ENCODE measurements around the gene CHCHD10.

Gene CHCHD10

DNA sequence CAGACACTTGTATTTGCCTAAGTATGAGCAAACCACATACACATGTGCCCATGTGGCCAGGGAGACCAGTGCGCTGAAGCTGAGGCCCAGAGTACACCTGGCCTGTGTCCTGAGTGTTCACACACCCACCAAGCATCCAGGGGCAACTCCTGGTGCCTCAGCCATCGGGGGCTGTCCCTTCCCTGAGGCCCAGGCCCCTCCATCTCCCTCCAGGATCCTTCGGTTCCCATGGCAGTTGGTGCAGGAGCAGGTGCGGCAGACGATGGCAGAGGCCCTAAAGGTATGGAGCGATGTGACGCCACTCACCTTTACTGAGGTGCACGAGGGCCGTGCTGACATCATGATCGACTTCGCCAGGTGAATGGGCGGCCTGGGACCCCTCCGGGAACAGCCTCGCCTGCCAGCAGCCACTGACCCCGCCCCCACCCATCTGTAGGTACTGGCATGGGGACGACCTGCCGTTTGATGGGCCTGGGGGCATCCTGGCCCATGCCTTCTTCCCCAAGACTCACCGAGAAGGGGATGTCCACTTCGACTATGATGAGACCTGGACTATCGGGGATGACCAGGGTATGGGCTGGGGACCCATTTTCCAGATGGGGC is 12.5 kb upstream of the CHCHD10 start:
- TF ChIP-seq, protein P1, sequence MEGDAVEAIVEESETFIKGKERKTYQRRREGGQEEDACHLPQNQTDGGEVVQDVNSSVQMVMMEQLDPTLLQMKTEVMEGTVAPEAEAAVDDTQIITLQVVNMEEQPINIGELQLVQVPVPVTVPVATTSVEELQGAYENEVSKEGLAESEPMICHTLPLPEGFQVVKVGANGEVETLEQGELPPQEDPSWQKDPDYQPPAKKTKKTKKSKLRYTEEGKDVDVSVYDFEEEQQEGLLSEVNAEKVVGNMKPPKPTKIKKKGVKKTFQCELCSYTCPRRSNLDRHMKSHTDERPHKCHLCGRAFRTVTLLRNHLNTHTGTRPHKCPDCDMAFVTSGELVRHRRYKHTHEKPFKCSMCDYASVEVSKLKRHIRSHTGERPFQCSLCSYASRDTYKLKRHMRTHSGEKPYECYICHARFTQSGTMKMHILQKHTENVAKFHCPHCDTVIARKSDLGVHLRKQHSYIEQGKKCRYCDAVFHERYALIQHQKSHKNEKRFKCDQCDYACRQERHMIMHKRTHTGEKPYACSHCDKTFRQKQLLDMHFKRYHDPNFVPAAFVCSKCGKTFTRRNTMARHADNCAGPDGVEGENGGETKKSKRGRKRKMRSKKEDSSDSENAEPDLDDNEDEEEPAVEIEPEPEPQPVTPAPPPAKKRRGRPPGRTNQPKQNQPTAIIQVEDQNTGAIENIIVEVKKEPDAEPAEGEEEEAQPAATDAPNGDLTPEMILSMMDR (IDR thresholded peaks at IDR 0.05): no peak

DNA sequence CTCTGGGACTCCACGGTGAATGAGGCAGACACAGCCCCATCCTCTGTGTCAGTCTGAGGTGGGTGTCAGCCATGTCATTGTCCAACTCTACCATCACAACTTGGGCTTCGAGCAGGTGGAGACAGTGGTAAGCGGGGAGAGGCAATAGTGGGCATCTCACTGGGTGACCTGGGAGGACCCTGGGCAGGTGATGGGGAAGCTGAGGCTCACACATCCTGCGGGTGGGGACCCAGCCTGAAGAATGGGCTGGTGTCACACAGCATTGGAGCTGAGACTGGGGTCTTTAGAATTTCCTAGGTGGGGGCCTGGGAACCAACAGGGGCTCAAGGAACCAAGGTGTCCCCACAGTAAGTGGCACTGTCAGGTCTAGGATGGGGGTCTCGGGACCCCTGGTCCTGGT is 12.0 kb upstream of the CHCHD10 start:
- TF ChIP-seq, protein P1 (IDR thresholded peaks at IDR 0.05): no peak

DNA sequence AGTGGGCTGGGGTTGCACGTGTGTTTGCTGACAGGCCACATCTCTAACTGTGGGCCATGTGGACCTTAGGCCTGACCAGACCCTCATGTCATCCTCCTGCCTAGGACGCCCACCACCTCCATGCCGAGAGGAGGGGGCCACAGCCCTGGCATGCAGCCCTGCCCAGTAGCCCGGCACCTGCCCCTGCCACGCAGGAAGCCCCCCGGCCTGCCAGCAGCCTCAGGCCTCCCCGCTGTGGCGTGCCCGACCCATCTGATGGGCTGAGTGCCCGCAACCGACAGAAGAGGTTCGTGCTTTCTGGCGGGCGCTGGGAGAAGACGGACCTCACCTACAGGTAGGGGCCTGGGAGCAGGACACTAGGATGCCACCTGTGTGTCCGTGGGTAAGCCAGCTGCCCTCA is 11.3 kb upstream of the CHCHD10 start:
- TF ChIP-seq, protein P1 (IDR thresholded peaks at IDR 0.05): no peak

DNA sequence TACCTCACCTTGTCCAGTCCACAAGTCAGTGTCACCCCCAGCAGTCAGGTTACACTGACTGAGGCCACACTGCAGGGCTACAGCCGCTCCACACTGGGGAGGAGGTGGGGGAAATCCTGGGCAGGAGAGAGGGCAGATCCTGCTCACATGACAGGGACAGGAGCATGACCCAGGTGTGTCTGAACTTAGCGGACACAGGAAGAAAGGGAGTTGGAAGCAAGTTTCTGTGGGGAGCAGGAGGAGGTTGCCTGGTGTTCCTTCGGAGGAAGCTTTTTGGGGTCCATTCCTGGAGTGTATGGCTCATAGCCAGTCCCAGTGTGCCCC is 10.8 kb upstream of the CHCHD10 start:
- TF ChIP-seq, protein P1 (IDR thresholded peaks at IDR 0.05): no peak

DNA sequence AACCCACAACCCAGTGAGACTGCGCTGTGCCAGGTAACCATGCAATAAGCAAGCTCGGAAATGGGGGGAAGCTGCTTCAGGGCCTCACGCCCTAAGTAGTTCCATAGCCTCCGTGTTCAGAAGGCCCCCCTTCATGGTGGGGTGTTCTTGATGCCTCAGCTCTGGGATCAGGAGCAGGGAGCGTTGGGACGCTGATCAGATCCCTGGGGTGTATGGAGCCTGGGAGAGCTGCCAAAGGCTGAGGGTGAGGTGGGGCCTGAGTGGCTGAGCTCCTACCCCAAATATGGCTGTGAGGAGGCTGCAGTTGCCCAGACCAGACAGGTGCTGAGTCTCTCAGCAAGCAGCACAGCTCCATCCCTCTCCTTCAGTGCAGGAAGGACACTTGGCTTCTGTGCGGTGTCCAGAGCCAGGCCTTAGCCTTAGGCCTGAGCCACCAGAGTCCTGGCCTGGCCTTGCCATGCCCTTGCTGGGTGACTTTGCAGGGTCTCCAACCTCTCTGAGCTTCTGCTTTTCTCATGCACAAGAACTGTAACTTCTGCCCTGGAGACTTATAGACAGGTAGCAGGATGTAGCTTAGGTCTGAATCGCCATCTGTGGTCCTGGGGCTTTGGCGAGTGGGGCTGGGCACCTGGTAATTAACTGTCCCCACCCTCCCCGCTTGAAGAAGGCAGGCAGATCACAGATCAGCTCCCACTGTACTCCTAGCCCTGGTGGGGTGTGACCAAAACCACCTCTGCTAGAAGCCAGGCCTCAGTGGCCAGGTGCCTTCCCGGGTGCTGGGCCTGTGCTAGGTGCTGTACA is 10.2 kb upstream of the CHCHD10 start:
- TF ChIP-seq, protein P1 (IDR thresholded peaks at IDR 0.05): no peak

DNA sequence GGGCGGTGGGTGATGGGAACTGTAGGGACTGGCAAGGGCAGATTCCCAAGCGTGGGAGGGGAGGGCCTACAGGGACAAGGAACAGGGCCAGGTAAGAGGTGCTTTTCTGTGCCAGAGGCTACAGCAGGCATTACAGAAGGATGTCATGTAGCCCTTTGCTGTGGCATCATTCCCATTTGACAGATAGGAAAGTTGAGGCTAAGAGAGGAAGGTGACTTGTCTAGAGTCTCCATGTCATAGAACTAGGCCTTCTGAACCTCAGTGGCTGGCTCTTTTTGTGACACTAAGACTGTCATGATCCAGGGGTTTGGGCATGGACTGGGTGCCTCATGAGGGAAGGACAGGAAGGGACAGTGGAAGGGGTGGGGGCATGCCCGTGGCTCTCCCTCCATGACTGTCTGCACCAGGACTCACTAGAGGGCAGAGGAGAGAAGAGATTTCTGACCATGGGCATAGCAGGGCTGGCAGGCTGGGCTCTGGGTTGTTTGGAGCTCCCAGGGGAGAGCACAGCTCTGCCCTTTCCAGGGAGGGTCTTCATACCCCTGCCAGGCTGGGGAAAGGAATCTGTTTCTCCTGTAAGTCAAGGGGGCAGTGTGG is 8.1 kb upstream of the CHCHD10 start:
- TF ChIP-seq, protein P1 (IDR thresholded peaks at IDR 0.05): no peak

DNA sequence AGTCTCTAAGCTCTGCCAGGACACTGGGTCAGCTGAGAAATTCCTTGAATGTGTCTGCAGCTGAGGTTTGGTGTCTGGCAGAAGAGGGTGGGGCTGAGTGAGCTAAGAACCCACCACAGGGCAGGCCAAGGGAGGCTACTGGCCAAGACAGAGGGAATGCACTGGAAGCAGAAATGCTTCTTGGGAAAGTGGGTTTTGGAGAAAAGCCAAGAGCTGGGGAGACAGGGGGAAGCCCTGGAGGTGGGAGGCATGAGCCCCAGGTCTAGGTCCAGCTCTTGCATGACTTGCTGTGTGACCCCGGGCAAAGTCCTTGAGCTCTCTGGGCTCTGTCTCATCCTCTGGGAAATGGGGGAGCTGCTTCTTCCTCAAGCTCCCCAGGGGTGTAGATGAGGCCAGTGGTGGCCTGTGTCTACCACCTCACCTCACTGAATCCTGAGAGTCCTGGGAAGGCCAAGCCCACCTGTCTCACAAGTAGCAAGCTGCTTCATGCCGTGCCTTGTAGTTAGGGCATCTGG is 7.2 kb upstream of the CHCHD10 start:
- TF ChIP-seq, protein P1 (IDR thresholded peaks at IDR 0.05): no peak
